DMS114 treated with DMSO at 0.1 percent for 48 hours (cell line): Measurements from ENCODE around the gene DNAJC1.

Source experiments
- DNase-seq: peaks from one replicate; lab custom pipeline; 2025; ENCODE audit not compliant: unreplicated experiment; lab: John Stamatoyannopoulos, UW

DNAJC1 gene

GRCh38 chr10:22010539-22010938 is 7.0 kb upstream of the DNAJC1 start:
- no peak for DNase-seq

GRCh38 chr10:22006379-22006884 is 2.9 kb upstream of the DNAJC1 start:
- no peak for DNase-seq

GRCh38 chr10:22005763-22006162 is 2.2 kb upstream of the DNAJC1 start:
- no peak for DNase-seq

GRCh38 chr10:22003964-22004281 is 393 bp upstream of the DNAJC1 start:
- no peak for DNase-seq

GRCh38 chr10:22002591-22003176 is 846 bp downstream of the DNAJC1 start:
- DNase-seq, result no peak

GRCh38 chr10:21995557-21995956 is 8.0 kb downstream of the DNAJC1 start:
- no peak for DNase-seq

GRCh38 chr10:21993360-21994001 is 10.0 kb downstream of the DNAJC1 start:
- peak; percentile 57 for DNase-seq

GRCh38 chr10:21991785-21992184 is 11.7 kb downstream of the DNAJC1 start:
- no peak for DNase-seq

GRCh38 chr10:21990449-21990848 is 13.1 kb downstream of the DNAJC1 start:
- DNase-seq, result no peak

GRCh38 chr10:21989453-21990154 is 13.9 kb downstream of the DNAJC1 start:
- DNase-seq, result peak; percentile 49

GRCh38 chr10:21985541-21985940 is 18.0 kb downstream of the DNAJC1 start:
- no peak for DNase-seq

GRCh38 chr10:21981118-21981517 is 22.4 kb downstream of the DNAJC1 start:
- DNase-seq, result no peak

- no peak for DNase-seq
Observed at GRCh38 chr10:21980691-21981090, 22.8 kb downstream of the DNAJC1 start.

- peak; percentile 61 for DNase-seq
Observed at GRCh38 chr10:21978191-21978862, 25.2 kb downstream of the DNAJC1 start.

- no peak for DNase-seq
Observed at GRCh38 chr10:21976739-21977138, 26.8 kb downstream of the DNAJC1 start.

- no peak for DNase-seq
Observed at GRCh38 chr10:21976280-21976679, 27.2 kb downstream of the DNAJC1 start.

GRCh38 chr10:21975378-21975990 is 28.0 kb downstream of the DNAJC1 start:
- peak; percentile 57 for DNase-seq

- DNase-seq, result no peak
Observed at GRCh38 chr10:21972584-21972983, 30.9 kb downstream of the DNAJC1 start.

- no peak for DNase-seq
Observed at GRCh38 chr10:21969326-21970287, 33.9 kb downstream of the DNAJC1 start.

- DNase-seq, result no peak
Observed at GRCh38 chr10:21964983-21965665, 38.4 kb downstream of the DNAJC1 start.
